Astrocyte (in vitro differentiated cells and primary cell): Measurements from ENCODE around the gene ZNF787.

Source experiments
- CTCF ChIP-seq: IDR thresholded peaks from 2 replicates; pipeline ENCODE4 v1.5.1; 2011; ENCODE audit warnings: low read depth, mild to moderate bottlenecking, inconsistent platforms, low read length, moderate library complexity; ENCODE audit not compliant: insufficient read depth
- EZH2 ChIP-seq: IDR thresholded peaks from 2 replicates; pipeline ENCODE4 v1.6.1; 2012; ENCODE audit warnings: mild to moderate bottlenecking, low read length, inconsistent platforms; ENCODE audit not compliant: insufficient read depth

GRCh38 chr19:56112313-56112709 is 8.8 kb downstream of the ZNF787 start:
- TF ChIP-seq CTCF (no peak), EZH2 (no peak)
